NCI-H774 (cell line): Measurements from ENCODE around the gene TMEM59L.
"Not testable (repeated sequence)": the region's sequence is repeated elsewhere in the genome, so short reads cannot be mapped to it uniquely, and the experiment has no call there.

ENCODE experiments used
- DNase-seq: peaks from one replicate; lab custom pipeline; 2025; lab: John Stamatoyannopoulos, UW

The TMEM59L gene

DNA sequence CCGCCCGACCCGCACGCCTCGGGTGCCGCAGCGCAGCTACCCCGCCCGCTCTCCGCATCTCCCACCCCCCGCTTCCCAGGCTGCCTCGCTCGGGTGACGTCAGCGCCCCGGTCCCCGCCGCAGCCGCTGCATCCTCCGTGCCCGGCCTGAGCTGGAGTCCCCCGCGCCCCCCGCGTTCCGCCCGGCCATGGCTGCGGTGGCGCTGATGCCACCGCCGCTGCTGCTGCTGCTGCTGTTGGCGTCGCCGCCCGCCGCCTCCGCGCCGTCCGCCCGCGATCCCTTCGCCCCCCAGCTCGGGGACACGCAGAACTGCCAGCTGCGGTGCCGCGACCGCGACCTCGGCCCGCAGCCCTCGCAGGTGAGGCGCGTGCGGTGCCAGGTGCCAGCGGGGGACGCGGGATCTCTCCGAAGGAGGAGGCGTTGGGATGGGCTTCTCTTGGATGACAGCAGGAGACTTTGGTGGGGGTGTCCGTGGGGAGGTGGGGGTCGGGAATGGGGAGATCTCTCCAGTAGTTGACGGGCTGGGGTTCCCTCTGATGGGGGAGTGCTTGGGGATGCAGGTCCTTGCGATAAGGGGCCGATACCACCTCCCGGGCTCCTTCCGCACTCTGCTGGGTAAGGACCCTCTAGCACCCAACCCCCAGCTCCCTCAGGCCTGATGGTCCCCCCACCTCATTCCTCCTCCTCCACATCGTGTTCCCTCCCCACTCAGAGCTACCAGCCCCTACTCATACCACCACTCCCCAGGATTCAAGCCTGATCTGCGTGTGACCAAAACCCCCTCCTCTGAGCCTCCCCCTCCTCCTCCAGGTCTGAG lies at the start of gene TMEM59L:
Gene TMEM59L (plus strand): TSS at position 99 of the 817 bp plus-strand sequence. CDS start 89 bp downstream, at position 188.
- DNase-seq: no peak

DNA sequence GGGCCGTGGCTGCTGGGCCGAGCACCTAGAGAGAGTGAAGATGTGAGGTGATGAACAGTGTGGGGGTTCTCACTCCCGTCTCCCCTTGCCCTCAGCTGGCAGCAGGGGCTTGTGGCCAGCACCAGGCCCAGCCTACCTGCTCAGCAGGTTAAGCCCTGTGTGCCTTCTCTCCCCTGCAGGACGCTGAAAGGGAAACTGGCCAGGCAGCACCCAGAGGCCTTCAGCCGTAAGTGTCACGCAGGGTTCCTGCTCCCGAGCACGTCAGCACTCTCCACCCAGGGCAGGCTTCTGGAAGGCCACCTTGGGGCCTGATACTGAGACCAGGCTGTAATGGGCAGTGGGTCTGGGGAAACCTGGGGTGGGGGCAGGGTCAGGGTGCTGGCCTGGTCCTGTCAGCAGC lies 45.7 kb upstream of the TMEM59L start:
- DNase-seq: no peak

- no peak for DNase-seq
These were observed 44.3 kb upstream of the TMEM59L start for GRCh38 chr19:18568367-18568766.

GRCh38 chr19:18571564-18572344 lies 40.9 kb upstream of the TMEM59L start, which contains the start of gene UBA52:
TSS of gene UBA52 (plus strand) at chr19:18571857. CDS start at chr19:18573301, 1,444 bp downstream.
- peak; percentile 98 for DNase-seq

DNA sequence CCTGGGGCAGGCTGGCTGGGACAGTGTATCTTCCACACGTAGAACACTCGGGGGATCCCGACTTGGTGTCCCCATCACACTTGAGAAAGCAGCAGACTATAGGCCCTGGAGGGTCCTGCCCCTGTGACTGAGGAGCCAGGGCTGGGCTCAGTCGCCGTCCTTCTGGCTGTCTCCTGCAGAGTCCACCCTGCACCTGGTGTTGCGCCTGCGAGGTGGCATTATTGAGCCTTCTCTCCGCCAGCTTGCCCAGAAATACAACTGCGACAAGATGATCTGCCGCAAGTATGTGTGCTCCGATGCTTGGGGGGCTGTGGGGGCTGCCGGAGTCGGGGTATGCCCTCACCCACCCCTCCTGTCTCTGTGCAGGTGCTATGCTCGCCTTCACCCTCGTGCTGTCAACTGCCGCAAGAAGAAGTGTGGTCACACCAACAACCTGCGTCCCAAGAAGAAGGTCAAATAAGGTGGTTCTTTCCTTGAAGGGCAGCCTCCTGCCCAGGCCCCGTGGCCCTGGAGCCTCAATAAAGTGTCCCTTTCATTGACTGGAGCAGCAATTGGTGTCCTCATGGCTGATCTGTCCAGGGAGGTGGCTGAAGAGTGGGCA lies 37.9 kb upstream of the TMEM59L start:
- DNase-seq: no peak

GRCh38 chr19:18576383-18576782 lies 36.3 kb upstream of the TMEM59L start:
- DNase-seq: no peak

- DNase-seq: no peak
These were observed 35.2 kb upstream of the TMEM59L start for GRCh38 chr19:18577365-18577914.

DNA sequence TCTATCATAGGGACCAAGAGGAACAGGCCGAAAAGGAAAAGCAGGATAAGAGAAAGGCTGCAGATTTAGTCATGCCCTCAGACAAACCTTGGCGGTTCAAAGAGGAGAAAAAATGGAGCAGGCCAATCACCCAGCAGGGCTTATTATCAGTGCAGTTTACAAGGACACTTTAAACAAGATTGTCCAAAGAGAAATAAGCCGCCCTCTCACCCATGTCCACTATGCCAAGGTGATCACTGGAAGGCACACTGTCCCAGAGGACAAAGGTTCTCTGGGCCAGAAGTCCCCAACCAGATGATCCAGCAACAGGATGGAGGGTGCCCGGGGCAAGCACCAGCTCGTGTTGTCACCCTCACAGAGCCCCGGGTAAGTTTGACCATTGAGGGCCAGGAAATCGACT lies 32.4 kb upstream of the TMEM59L start:
- DNase-seq: no peak

DNA sequence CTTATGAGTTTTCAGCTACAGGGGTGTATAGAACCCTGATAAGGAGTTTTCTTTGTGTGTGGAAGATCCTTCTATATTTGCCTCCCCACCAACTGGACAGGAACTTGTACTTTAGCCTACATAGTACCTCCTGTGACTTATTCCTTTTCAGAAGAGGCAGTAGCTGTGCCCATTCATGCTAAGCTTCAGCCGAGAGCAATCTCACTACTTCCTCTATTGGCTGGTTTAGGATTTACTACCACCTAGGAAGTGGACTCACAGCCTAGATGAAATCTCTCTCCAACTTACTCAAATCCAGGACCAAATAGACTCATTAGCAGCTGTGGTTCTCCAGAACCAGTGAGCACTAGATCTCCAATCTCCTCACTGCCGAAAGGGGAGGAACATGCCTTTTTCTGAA lies 26.4 kb upstream of the TMEM59L start:
- DNase-seq: no peak

GRCh38 chr19:18587561-18587960 lies 25.1 kb upstream of the TMEM59L start:
- DNase-seq: no peak

- DNase-seq: no peak
These were observed 24.6 kb upstream of the TMEM59L start for GRCh38 chr19:18587962-18588610.

GRCh38 chr19:18588611-18589379 lies 23.9 kb upstream of the TMEM59L start, which contains the start of gene REX1BD:
TSS of gene REX1BD (plus strand) at chr19:18588798. CDS start at chr19:18588802, 4 bp downstream.
- DNase-seq: peak; percentile 63

- DNase-seq: peak; percentile 27
These were observed 23.0 kb upstream of the TMEM59L start for GRCh38 chr19:18589380-18590272.

DNA sequence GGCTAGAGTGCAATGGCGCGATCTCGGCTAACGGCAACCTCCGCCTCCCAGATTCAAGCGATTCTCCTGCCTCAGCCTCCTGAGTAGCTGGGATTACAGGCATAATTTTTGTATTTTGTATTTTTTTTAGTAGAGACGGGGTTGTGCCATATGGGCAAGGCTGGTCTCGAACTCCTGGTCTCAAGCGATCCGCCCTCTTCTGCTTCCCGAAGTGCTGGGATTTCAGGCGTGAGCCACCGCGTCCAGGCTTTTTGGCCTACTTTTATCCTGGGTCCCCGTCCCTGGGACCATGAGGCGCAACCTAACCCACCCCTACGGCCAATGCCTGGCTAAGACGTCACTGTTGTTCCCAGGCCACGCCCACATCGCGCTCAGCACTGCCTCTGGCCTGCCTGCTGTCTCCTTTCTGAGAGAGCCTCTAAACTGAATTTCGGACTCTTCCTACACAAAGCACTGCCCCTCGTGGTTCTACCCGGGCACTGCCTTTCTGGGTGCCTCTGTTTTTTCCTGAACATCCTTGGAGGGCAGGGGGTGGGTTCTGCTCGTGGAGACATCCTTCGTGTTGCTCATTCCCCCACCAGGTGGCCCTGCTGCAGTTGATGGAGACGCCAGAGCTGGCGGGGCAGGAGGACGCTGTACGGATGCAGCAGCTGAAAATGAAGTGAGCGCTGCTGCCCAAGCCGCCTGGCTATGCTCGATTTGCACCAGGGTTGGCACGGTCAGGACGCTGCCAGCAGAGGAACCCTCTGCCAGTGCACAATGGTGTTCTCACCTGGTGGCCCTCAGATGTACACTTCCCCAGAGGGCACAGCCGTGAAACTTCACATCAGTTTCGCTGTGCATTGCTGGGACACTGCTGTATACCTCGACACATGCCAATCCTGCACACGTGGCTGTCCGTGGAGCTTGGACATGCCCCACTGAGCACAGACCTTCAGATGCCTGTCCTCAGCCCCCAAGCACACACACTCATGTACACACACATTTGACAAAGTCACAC lies 22.1 kb upstream of the TMEM59L start:
- DNase-seq: no peak

- DNase-seq: no peak
These were observed 20.8 kb upstream of the TMEM59L start for GRCh38 chr19:18591735-18592385.

DNA sequence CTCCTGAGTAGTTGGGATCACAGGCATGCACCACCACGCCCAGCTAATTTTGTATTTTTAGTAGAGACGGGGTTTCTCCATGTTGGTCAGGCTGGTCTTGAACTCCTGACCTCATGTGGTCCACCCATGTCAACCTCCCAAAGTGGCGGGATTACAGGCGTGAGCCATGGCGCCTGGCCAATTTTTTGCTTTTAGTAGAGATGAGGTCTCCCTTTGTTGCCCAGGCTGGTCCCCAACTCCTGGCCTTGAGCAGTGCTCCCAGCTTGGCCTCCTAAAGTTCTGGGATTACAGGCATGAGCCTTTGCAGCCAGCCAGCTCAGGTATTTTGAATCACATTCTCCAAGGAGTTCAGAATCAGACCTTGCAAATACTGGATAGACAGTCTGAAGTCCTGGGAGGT lies 19.9 kb upstream of the TMEM59L start:
- DNase-seq: not testable (repeated sequence)

DNA sequence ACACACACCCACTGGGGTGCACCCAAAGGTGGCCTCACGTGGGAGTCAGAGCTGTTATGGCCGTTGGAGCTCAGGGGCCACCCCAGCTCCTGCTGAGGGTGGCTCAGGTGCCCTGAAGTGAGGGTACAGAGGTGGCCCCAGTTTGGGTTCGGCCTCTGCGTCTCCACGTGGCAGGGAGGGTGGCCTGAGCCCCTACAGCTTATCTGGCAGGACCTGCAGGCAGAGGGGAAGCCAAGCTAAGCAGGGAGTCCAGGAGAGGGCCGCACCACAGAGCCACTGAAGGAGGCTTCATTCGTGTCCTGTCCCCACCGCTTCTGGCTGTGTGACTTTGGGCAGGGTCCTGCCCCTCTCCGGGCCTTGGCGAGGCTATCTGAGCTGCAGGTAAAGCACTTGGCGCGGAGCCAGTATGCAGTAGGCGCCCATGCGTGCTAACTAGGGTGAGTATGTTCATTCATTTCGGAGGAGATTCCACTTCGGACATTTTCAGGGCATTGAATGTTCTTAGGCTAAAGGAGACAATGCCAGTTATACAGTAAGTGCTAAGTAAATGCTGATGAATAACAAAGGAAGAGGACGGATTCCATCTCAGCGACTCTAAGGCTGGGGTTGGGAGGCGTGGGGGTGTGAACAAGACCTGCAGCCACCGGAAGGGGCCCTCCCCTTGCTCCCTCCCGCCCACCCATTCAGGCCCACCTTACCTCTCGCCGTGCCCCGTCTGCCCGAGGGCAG lies 19.1 kb upstream of the TMEM59L start:
- no peak for DNase-seq
